K562 (cell line): Measurements from ENCODE around the gene C1orf50. TPM values are rescaled to one million over a fixed set of nuclear protein-coding genes. Genes with fewer than 3 reads are reported as not detected.

Experiments
- ARID4B ChIP-seq: sonication (generic); formaldehyde crosslinking; IDR thresholded peaks from 2 replicates; pipeline ENCODE4 v1.8.0; 2022; ENCODE audit warnings: mild to moderate bottlenecking, missing genetic modification reagents
- CHD1 ChIP-seq: fragments of 200-600 bp; sonication (generic); IDR thresholded peaks from one replicate; pipeline ENCODE4 v1.6.1; 2012; ENCODE audit warnings: mild to moderate bottlenecking, moderate library complexity, low read length, inconsistent platforms
- CREBBP ChIP-seq: IDR thresholded peaks from one replicate; pipeline ENCODE4 v1.6.1; 2012; ENCODE audit warnings: low read depth, mild to moderate bottlenecking, control low read depth, inconsistent platforms, low read length
- FOXA3 ChIP-seq, 2 experiments: fragments of 450-650 bp in 1 of 2; sonication (generic) in 1 of 2; formaldehyde crosslinking; IDR thresholded peaks in 1 of 2; conservative IDR thresholded peaks in 1 of 2; 2 replicates each; pipeline versions ENCODE4 v1.4.0 to v1.8.0; 2020 to 2022; ENCODE audit warnings: mild to moderate bottlenecking in 2 of 2, missing genetic modification reagents in 1 of 2
- GABPB1 ChIP-seq: sonication (generic); formaldehyde crosslinking; IDR thresholded peaks from 2 replicates; pipeline ENCODE4 v1.8.0; 2022; ENCODE audit warnings: mild to moderate bottlenecking, missing genetic modification reagents
- HDAC6 ChIP-seq: IDR thresholded peaks from 2 replicates; pipeline ENCODE4 v1.6.1; 2012; ENCODE audit warnings: low read depth, mild to moderate bottlenecking, control low read depth, inconsistent platforms, low read length, moderate library complexity
- ILK ChIP-seq: fragments of 450-650 bp; IDR thresholded peaks from 2 replicates; pipeline ENCODE4 v1.6.1; 2016; ENCODE audit warnings: missing genetic modification characterization, low read depth, mild to moderate bottlenecking, missing compliant biosample characterization, moderate library complexity, borderline replicate concordance
- JUND ChIP-seq, 2 experiments: IDR thresholded peaks; 2 replicates in 1 of 2; 3 replicates in 1 of 2; pipeline ENCODE4 v1.6.1; 2011; ENCODE audit warnings: borderline replicate concordance in 2 of 2, low read depth in 2 of 2, low read length in 2 of 2, improper control_type of control experiment in 1 of 2, missing biosample characterization in 1 of 2, missing genetic modification characterization in 1 of 2, missing genetic modification reagents in 1 of 2
- MBD2 ChIP-seq: sonication (generic); IDR thresholded peaks from 2 replicates; pipeline ENCODE4 v1.6.1; 2016; ENCODE audit warnings: low read depth, borderline replicate concordance
- NEUROD1 ChIP-seq: fragments of 150-350 bp; IDR thresholded peaks from 2 replicates; pipeline ENCODE4 v1.6.1; 2014; ENCODE audit warnings: borderline replicate concordance, low read length, low read depth; ENCODE audit not compliant: partially characterized antibody
- NR2C2 ChIP-seq, 2 experiments: fragments of 200-800 bp in 1 of 2; sonication (Bioruptor generic) in 1 of 2; sonication (generic) in 1 of 2; formaldehyde crosslinking in 1 of 2; IDR thresholded peaks; 2 replicates each; pipeline versions ENCODE4 v1.6.1 to v1.8.0; 2016 to 2022; ENCODE audit warnings: mild to moderate bottlenecking in 1 of 2, missing compliant biosample characterization in 1 of 2, missing genetic modification characterization in 1 of 2, missing genetic modification reagents in 1 of 2
- OTX1 ChIP-seq: fragments of 450-650 bp; formaldehyde crosslinking; IDR thresholded peaks from 2 replicates; pipeline ENCODE4 v1.4.0; 2022; ENCODE audit warnings: mild to moderate bottlenecking
- STAT5B ChIP-seq: fragments of 250-450 bp; sonication (Bioruptor Pico); IDR thresholded peaks from 2 replicates; pipeline ENCODE4 v1.8.0; 2021; ENCODE audit warnings: mild to moderate bottlenecking, inconsistent platforms
- TARDBP ChIP-seq: fragments of 450-650 bp; IDR thresholded peaks from 2 replicates; pipeline ENCODE4 v1.6.1; 2016
- TCF3 ChIP-seq: sonication (generic); formaldehyde crosslinking; IDR thresholded peaks from 2 replicates; pipeline ENCODE4 v1.4.0; 2020; ENCODE audit warnings: mild to moderate bottlenecking, missing genetic modification reagents
- XRCC4 ChIP-seq: IDR thresholded peaks from one replicate; pipeline ENCODE4 v1.6.1; 2011; ENCODE audit not compliant: insufficient read depth, insufficient read length; ENCODE audit errors: extremely low read depth
- ZEB2 ChIP-seq: fragments of 450-650 bp; IDR thresholded peaks from 2 replicates; pipeline ENCODE4 v1.6.1; 2016
- ZNF165 ChIP-seq: fragments of 250-450 bp; sonication (Bioruptor Pico); IDR thresholded peaks from 2 replicates; pipeline ENCODE4 v1.4.0; 2020; ENCODE audit warnings: borderline replicate concordance
- ZNF23 ChIP-seq: fragments of 250-450 bp; sonication (Bioruptor Pico); IDR thresholded peaks from 2 replicates; pipeline ENCODE4 v1.4.0; 2020; ENCODE audit warnings: mild to moderate bottlenecking
- ZNF41 ChIP-seq: fragments of 250-450 bp; sonication (Bioruptor Pico); conservative IDR thresholded peaks from 2 replicates; pipeline ENCODE4 v1.4.0; 2020; ENCODE audit warnings: mild to moderate bottlenecking
- ZNF436 ChIP-seq: fragments of 250-450, 450-650 bp; sonication (Bioruptor Pico); formaldehyde crosslinking; IDR thresholded peaks from 2 replicates; pipeline ENCODE4 v1.7.0; 2020; ENCODE audit warnings: mild to moderate bottlenecking
- ZNF57 ChIP-seq: fragments of 450-650 bp; formaldehyde crosslinking; IDR thresholded peaks from 2 replicates; pipeline ENCODE4 v1.4.0; 2020; ENCODE audit warnings: mild to moderate bottlenecking, moderate library complexity
- ZNF695 ChIP-seq: fragments of 450-650 bp; formaldehyde crosslinking; IDR thresholded peaks from 2 replicates; pipeline ENCODE4 v1.4.0; 2020; ENCODE audit warnings: mild to moderate bottlenecking, moderate library complexity
- polyA plus RNA-seq, 8 experiments: library from polyadenylated mRNA; depleted of rRNA in 4 of 8; stranded (reverse) in 5 of 8; unstranded in 3 of 8; fragments of >200 nt; fragmentation: Nextera tagmentation in 2 of 8; fragmentation: Illumina TruSeq in 1 of 8; extraction: Ambion mirVana in 2 of 8; extraction: Trizol in 1 of 8; gene quantifications; 2 replicates each; pipeline versions ENCODE4 v1.2.1 to v1.2.3, GENCODE V29; 2011 to 2014; ENCODE audit warnings: inconsistent platforms in 1 of 8, missing spikeins in 1 of 8
- total RNA-seq, 7 experiments: library from RNA; depleted of rRNA in 6 of 7; stranded (reverse); fragments of >200 nt in 6 of 7; fragmentation: Illumina TruSeq in 2 of 7; extraction: Trizol in 2 of 7; gene quantifications; 2 replicates each; pipeline versions ENCODE4 v1.2.1 to v1.2.3, GENCODE V29; 2011 to 2021; ENCODE audit warnings: low replicate concordance in 1 of 7

C1orf50 gene
- total and polyA plus RNA-seq, 9 of the 15 experiments (the other 6 are each of a cell fraction or from before 2014, with no cell fraction given): 0.55 to 13.9 (median 5.2) TPM

- peak; percentile 73 for TF ChIP-seq GABPB1
- no peak for TF ChIP-seq JUND (IDR thresholded peaks at IDR 0.05; ENCODE audit: borderline replicate concordance, low read depth, low read length)
- no peak; the same call in 2 of the 3 replicates for TF ChIP-seq JUND (tag; IDR thresholded peaks at IDR 0.05; ENCODE audit: borderline replicate concordance, low read depth, low read length)
- peak; percentile 86 for TF ChIP-seq ARID4B (CRISPR knock-in tag)
- peak; percentile 19 for TF ChIP-seq CHD1
- TF ChIP-seq FOXA3 (CRISPR knock-in tag; conservative IDR thresholded peaks at IDR 0.05 in 1 of 2, IDR thresholded peaks at IDR 0.05 in 1 of 2): peak in 1 of 2 experiments; percentile 76; a peak in 1 of 4 replicates
- TF ChIP-seq MBD2: peak; percentile 64; the same call in 1 of the 2 replicates
- TF ChIP-seq HDAC6: peak; percentile 83
- TF ChIP-seq CREBBP: no peak
- TF ChIP-seq NR2C2 (CRISPR knock-in tag; IDR thresholded peaks at IDR 0.05): peak; percentile 10
- TF ChIP-seq NR2C2 (tag; IDR thresholded peaks at IDR 0.05): no peak
- no peak; the same call in 1 of the 2 replicates for TF ChIP-seq OTX1 (CRISPR knock-in tag)
- no peak for TF ChIP-seq ZEB2
- no peak for TF ChIP-seq NEUROD1
- TF ChIP-seq ZNF23: no peak
- TF ChIP-seq ZNF57: no peak
- TF ChIP-seq ZNF436: no peak
- no peak for TF ChIP-seq STAT5B (CRISPR knock-in tag)
- TF ChIP-seq ZNF165 (CRISPR knock-in tag): no peak
- TF ChIP-seq ZNF695 (CRISPR knock-in tag): no peak
- no peak for TF ChIP-seq TCF3
- no peak for TF ChIP-seq ILK (tag)
- peak; percentile 71; the same call in 1 of the 2 replicates for TF ChIP-seq TARDBP
- no peak for TF ChIP-seq ZNF41 (CRISPR knock-in tag)
- no peak for TF ChIP-seq XRCC4
Measured at GRCh38 chr1:42766741-42767509, at the start of gene C1orf50, which contains the start of gene P3H1 (continued).
